CD4-positive, alpha-beta T cell (primary cell): ENCODE data around the gene MBNL2. TPM values are rescaled to one million over a fixed set of nuclear protein-coding genes. Genes with fewer than 3 reads are reported as not detected.

Experiments used
- ATAC-seq: fragments of 200-7000 bp; cut with Tn5 transposase; one replicate; pipeline ENCODE4 v1.10.0; 2022; ENCODE audit warnings: mild to moderate bottlenecking; ENCODE audit not compliant: poor library complexity
- CTCF ChIA-PET: fragments of 350-600 bp; sonication (Branson Sonifier 250); formaldehyde crosslinking; loops from one replicate; lab custom pipeline; 2021; ENCODE audit warnings: antibody characterized with exemption, inconsistent platforms; lab: Charles Lee
- POLR2A ChIA-PET: fragments of 350-600 bp; sonication (Branson Sonifier 250); formaldehyde crosslinking; loops from one replicate; lab custom pipeline; 2021; ENCODE audit warnings: antibody characterized with exemption, inconsistent platforms; lab: Charles Lee
- DNase-seq, 14 experiments: peaks; one replicate each; pipeline ENCODE4 v3.0.0-alpha.2; 2013 to 2020; ENCODE audit warnings: mixed read lengths in 2 of 14
- H3K27ac ChIP-seq, 2 donors: one replicate each; pipeline versions ENCODE4 v1.5.1 to v1.7.0; 2013; ENCODE audit warnings: low read length in 2 of 2, low read depth in 1 of 2, mild to moderate bottlenecking in 1 of 2
- H3K27me3 ChIP-seq, 2 experiments: 1 replicate in 1 of 2; 2 replicates in 1 of 2; pipeline versions ENCODE4 v1.6.1 to v1.7.0; 2013; ENCODE audit warnings: low read length in 2 of 2, control low read depth in 1 of 2, mild to moderate bottlenecking in 1 of 2, moderate library complexity in 1 of 2; ENCODE audit not compliant: insufficient read depth in 2 of 2, control insufficient read depth in 1 of 2
- H3K36me3 ChIP-seq: one replicate; pipeline ENCODE4 v1.6.1; 2013; ENCODE audit warnings: low read length, control low read depth; ENCODE audit not compliant: insufficient read depth
- H3K4me1 ChIP-seq: one replicate; pipeline ENCODE4 v1.6.1; 2013; ENCODE audit warnings: low read length, control low read depth; ENCODE audit not compliant: insufficient read depth
- H3K4me3 ChIP-seq: one replicate; pipeline ENCODE4 v1.5.1; 2013; ENCODE audit warnings: mild to moderate bottlenecking, low read length, moderate library complexity
- H3K9me3 ChIP-seq, 2 experiments: 1 replicate in 1 of 2; 2 replicates in 1 of 2; pipeline versions ENCODE4 v1.6.1 to v1.7.0; 2013; ENCODE audit warnings: low read length in 2 of 2, mild to moderate bottlenecking in 2 of 2, control low read depth in 1 of 2, moderate library complexity in 1 of 2; ENCODE audit not compliant: control insufficient read depth in 1 of 2, insufficient read depth in 1 of 2
- H3K27ac Mint-ChIP-seq: one replicate; pipeline ENCODE4 v1.8.0; 2020; ENCODE audit warnings: mixed read lengths
- H3K27me3 Mint-ChIP-seq: one replicate; pipeline ENCODE4 v1.8.0; 2021; ENCODE audit warnings: mixed read lengths
- H3K36me3 Mint-ChIP-seq: one replicate; pipeline ENCODE4 v1.8.0; 2021; ENCODE audit warnings: low read depth, mixed read lengths
- H3K4me1 Mint-ChIP-seq: one replicate; pipeline ENCODE4 v1.8.0; 2021; ENCODE audit warnings: low read depth, mixed read lengths
- H3K4me3 Mint-ChIP-seq: one replicate; pipeline ENCODE4 v1.8.0; 2020; ENCODE audit warnings: mild to moderate bottlenecking, mixed read lengths
- H3K9me3 Mint-ChIP-seq: one replicate; pipeline ENCODE4 v1.8.0; 2020; ENCODE audit warnings: mixed read lengths
- CTCF ChIP-seq: fragments of 200-600 bp; IDR thresholded peaks from one replicate; pipeline ENCODE4 v1.8.0; 2022; ENCODE audit warnings: antibody characterized with exemption, mild to moderate bottlenecking
- intact Hi-C, 2 experiments: fragments of 100-400 bp; cut with DNase I in 1 of 2; cut with micrococcal nuclease in 1 of 2; formaldehyde crosslinking; loops; one replicate each; pipeline versions ENCODE4 v1.15.1 to v1.9.0; 2023 to 2025; cut with DNase I, micrococcal nuclease
- total RNA-seq, 174 experiments: library from RNA in 2 of 174; stranded (reverse) in 2 of 174; gene quantifications; one replicate each; pipeline ENCODE4 v1.2.3 and lab custom pipeline; 2021 to 2026

MBNL2 gene
- total RNA-seq, 2 experiments from 2014 or later: 35.9 to 36.0 TPM

- Mint-ChIP-seq H3K27me3 (peaks cover 13% of the 10 kb centered on the region), H3K36me3 (no peaks in the 10 kb centered on the region), H3K27ac (no peak overlapping the region), H3K4me1 (no peaks in the 10 kb centered on the region), H3K4me3 (no peak overlapping the region), H3K9me3 (no peaks in the 10 kb centered on the region)
- TF ChIP-seq CTCF: no peak
- intact Hi-C loops: no loop called here
- no peaks in the 10 kb centered on the region for H3K9me3 ChIP-seq
- peaks cover 0 to 4% of the 10 kb centered on the region in 2 experiments for H3K27me3 ChIP-seq
- H3K36me3 ChIP-seq: no peaks in the 10 kb centered on the region
- H3K4me3 ChIP-seq: no peak overlapping the region
- ChIA-PET CTCF (no interaction called here), POLR2A (interaction anchor here (0.7 to 1.1 kb wide), 2 partner anchors 9 to 12 kb away, joined by 3 to 4 read pairs; no protein-coding TSS in a partner anchor)
- no peaks in the 10 kb centered on the region for H3K4me1 ChIP-seq
- no peak overlapping the region for H3K27ac ChIP-seq
- DNase-seq (no peak), ATAC-seq (no peak)
Measured at GRCh38 chr13:97407540-97407939, 185.4 kb downstream of the MBNL2 start.

GRCh38 chr13:97408938-97409337 is 186.8 kb downstream of the MBNL2 start:
- intact Hi-C loops: no loop called here
- no peak overlapping the region for H3K4me3 Mint-ChIP-seq

GRCh38 chr13:97411984-97412383 is 189.9 kb downstream of the MBNL2 start:
- no peak overlapping the region for H3K4me3 Mint-ChIP-seq
- no peak for TF ChIP-seq CTCF
- Histone ChIP-seq H3K27me3 (peaks cover 0 to 14% of the 10 kb centered on the region in 2 experiments), H3K4me3 (no peak overlapping the region), H3K4me1 (no peaks in the 10 kb centered on the region), H3K27ac (no peak overlapping the region), H3K36me3 (no peaks in the 10 kb centered on the region), H3K9me3 (no peaks in the 10 kb centered on the region)
- no peaks in the 10 kb centered on the region for H3K36me3 Mint-ChIP-seq
- H3K27me3 Mint-ChIP-seq: peaks cover 15% of the 10 kb centered on the region
- intact Hi-C loops: no loop called here
- ChIA-PET POLR2A (no interaction called here), CTCF (no interaction called here)
- no peaks in the 10 kb centered on the region for H3K9me3 Mint-ChIP-seq
- no peak for ATAC-seq
- no peak for DNase-seq
- no peak overlapping the region for H3K27ac Mint-ChIP-seq
- H3K4me1 Mint-ChIP-seq: no peaks in the 10 kb centered on the region

More at GRCh38 chr13:97408938-97409337, 186.8 kb downstream of the MBNL2 start:
- no peak for TF ChIP-seq CTCF
- Histone ChIP-seq H3K4me3 (no peak overlapping the region), H3K27me3 (peaks cover 0 to 14% of the 10 kb centered on the region in 2 experiments), H3K27ac (no peak overlapping the region), H3K36me3 (no peaks in the 10 kb centered on the region), H3K9me3 (no peaks in the 10 kb centered on the region), H3K4me1 (no peaks in the 10 kb centered on the region)
- H3K4me1 Mint-ChIP-seq: no peaks in the 10 kb centered on the region
- no peak for DNase-seq
- no peak for ATAC-seq
- peaks cover 17% of the 10 kb centered on the region for H3K27me3 Mint-ChIP-seq
- ChIA-PET POLR2A (no interaction called here), CTCF (no interaction called here)
- H3K9me3 Mint-ChIP-seq: no peaks in the 10 kb centered on the region
- H3K36me3 Mint-ChIP-seq: no peaks in the 10 kb centered on the region
- H3K27ac Mint-ChIP-seq: no peak overlapping the region
